HepG2 (cell line): ENCODE measurements around the gene COPB2. TPM values are rescaled to one million over a fixed set of nuclear protein-coding genes. Genes with fewer than 3 reads are reported as not detected.

Source experiments
- ADNP ChIP-seq: sonication (generic); formaldehyde crosslinking; IDR thresholded peaks from 2 replicates; pipeline ENCODE4 v1.4.0; 2020; ENCODE audit warnings: missing genetic modification reagents
- BRCA1 ChIP-seq: sonication (generic); formaldehyde crosslinking; IDR thresholded peaks from 2 replicates; pipeline ENCODE4 v1.4.0; 2020; ENCODE audit warnings: missing genetic modification reagents
- EZH2 ChIP-seq: conservative IDR thresholded peaks from 2 replicates; pipeline ENCODE4 v1.6.1; 2012; ENCODE audit warnings: mild to moderate bottlenecking, low read depth, low read length, moderate library complexity
- GABPA ChIP-seq, 2 experiments: IDR thresholded peaks; 2 replicates each; pipeline ENCODE4 v1.6.1; 2011 to 2016; ENCODE audit warnings: low read depth in 2 of 2, low read length in 1 of 2, missing biosample characterization in 1 of 2, missing genetic modification characterization in 1 of 2
- HDAC2 ChIP-seq: sonication (generic); formaldehyde crosslinking; IDR thresholded peaks from 2 replicates; pipeline ENCODE4 v1.4.0; 2020; ENCODE audit warnings: missing genetic modification reagents
- HMG20A ChIP-seq: IDR thresholded peaks from 2 replicates; pipeline ENCODE4 v1.6.1; 2016; ENCODE audit warnings: borderline replicate concordance
- KLF13 ChIP-seq: sonication (generic); formaldehyde crosslinking; IDR thresholded peaks from 2 replicates; pipeline ENCODE4 v1.4.0; 2020; ENCODE audit warnings: mild to moderate bottlenecking, missing genetic modification reagents
- MEF2D ChIP-seq: sonication (generic); formaldehyde crosslinking; IDR thresholded peaks from 2 replicates; pipeline ENCODE4 v1.5.1; 2020; ENCODE audit warnings: mild to moderate bottlenecking, missing genetic modification reagents
- MTA1 ChIP-seq: sonication (generic); formaldehyde crosslinking; IDR thresholded peaks from 2 replicates; pipeline ENCODE4 v1.4.0; 2020; ENCODE audit warnings: missing genetic modification reagents, mild to moderate bottlenecking, borderline replicate concordance
- NCOA5 ChIP-seq: sonication (generic); formaldehyde crosslinking; IDR thresholded peaks from 2 replicates; pipeline ENCODE4 v1.4.0; 2020; ENCODE audit warnings: missing genetic modification reagents
- NPAS2 ChIP-seq: sonication (generic); formaldehyde crosslinking; IDR thresholded peaks from 2 replicates; pipeline ENCODE4 v1.8.0; 2022; ENCODE audit warnings: mild to moderate bottlenecking, missing genetic modification reagents, borderline replicate concordance
- PCBP2 ChIP-seq: fragments of 200-400 bp; formaldehyde crosslinking; optimal IDR thresholded peaks from 2 replicates; pipeline ENCODE3; 2018; ENCODE audit warnings: low read length, low read depth; ENCODE audit not compliant: poor library complexity, severe bottlenecking
- POLR2AphosphoS5 ChIP-seq: IDR thresholded peaks from 2 replicates; pipeline ENCODE4 v1.6.1; 2012; ENCODE audit warnings: low read depth, low read length
- PPARG ChIP-seq: conservative IDR thresholded peaks from 2 replicates; pipeline ENCODE4 v1.6.1; 2016; ENCODE audit warnings: missing biosample characterization, missing genetic modification reagents
- PRPF4 ChIP-seq: fragments of 200-400 bp; formaldehyde crosslinking; IDR thresholded peaks from 2 replicates; pipeline ENCODE4 v1.6.1; 2016; ENCODE audit warnings: low read length, low read depth; ENCODE audit not compliant: poor library complexity, severe bottlenecking
- SIX4 ChIP-seq: sonication (generic); formaldehyde crosslinking; IDR thresholded peaks from 2 replicates; pipeline ENCODE4 v1.4.0; 2020; ENCODE audit warnings: missing genetic modification reagents
- U2AF2 ChIP-seq: fragments of 200-400 bp; formaldehyde crosslinking; IDR thresholded peaks from 2 replicates; pipeline ENCODE4 v1.6.1; 2017; ENCODE audit warnings: low read depth, mild to moderate bottlenecking, low read length
- ZBTB8A ChIP-seq: sonication (generic); formaldehyde crosslinking; IDR thresholded peaks from 2 replicates; pipeline ENCODE4 v1.4.0; 2020; ENCODE audit warnings: mild to moderate bottlenecking, low read depth, missing genetic modification reagents, borderline replicate concordance
- ZNF354B ChIP-seq: sonication (generic); formaldehyde crosslinking; IDR thresholded peaks from 2 replicates; pipeline ENCODE4 v1.8.0; 2022; ENCODE audit warnings: mild to moderate bottlenecking, missing genetic modification reagents
- ZNF598 ChIP-seq: sonication (generic); formaldehyde crosslinking; IDR thresholded peaks from 2 replicates; pipeline ENCODE4 v1.5.1; 2020; ENCODE audit warnings: mild to moderate bottlenecking, missing genetic modification reagents, borderline replicate concordance
- ZNF605 ChIP-seq: sonication (generic); formaldehyde crosslinking; IDR thresholded peaks from 2 replicates; pipeline ENCODE4 v1.8.0; 2022; ENCODE audit warnings: mild to moderate bottlenecking, missing genetic modification reagents
- ZNF619 ChIP-seq: sonication (generic); formaldehyde crosslinking; IDR thresholded peaks from 2 replicates; pipeline ENCODE4 v1.4.0; 2020; ENCODE audit warnings: mild to moderate bottlenecking, missing genetic modification reagents
- ZNF713 ChIP-seq: sonication (generic); formaldehyde crosslinking; IDR thresholded peaks from 2 replicates; pipeline ENCODE4 v1.4.0; 2020; ENCODE audit warnings: mild to moderate bottlenecking, missing genetic modification reagents
- ZSCAN30 ChIP-seq: sonication (generic); formaldehyde crosslinking; IDR thresholded peaks from 2 replicates; pipeline ENCODE4 v1.5.0; 2020; ENCODE audit warnings: mild to moderate bottlenecking, missing genetic modification reagents
- ZSCAN9 ChIP-seq: IDR thresholded peaks from 2 replicates; pipeline ENCODE4 v1.6.1; 2016; ENCODE audit warnings: borderline replicate concordance
- polyA plus RNA-seq, 8 experiments: library from polyadenylated mRNA; depleted of rRNA in 3 of 8; stranded (reverse) in 7 of 8; unstranded in 1 of 8; fragments of >200 nt; fragmentation: Illumina TruSeq in 4 of 8; extraction: Trizol in 4 of 8; gene quantifications; 2 replicates each; pipeline versions ENCODE4 v1.2.1 to v1.2.3, GENCODE V29; 2011 to 2016; ENCODE audit warnings: low read depth in 4 of 8, missing spikeins in 1 of 8, mixed read lengths in 1 of 8; ENCODE audit not compliant: insufficient read depth in 1 of 8
- total RNA-seq, 5 experiments: library from RNA; depleted of rRNA; stranded (reverse); fragments of >200 nt; fragmentation: Illumina TruSeq; extraction: Trizol; gene quantifications; 2 replicates each; pipeline ENCODE4 v1.2.3, GENCODE V29; 2016; ENCODE audit warnings: low read depth in 1 of 5
- TF ChIP-seq, protein P1 (sequence below): sonication (generic); formaldehyde crosslinking; IDR thresholded peaks from 2 replicates; pipeline ENCODE4 v1.8.1; 2023; ENCODE audit warnings: mild to moderate bottlenecking, missing genetic modification reagents
- TF ChIP-seq, protein P2 (sequence below), 2 experiments: sonication (generic) in 1 of 2; formaldehyde crosslinking in 1 of 2; IDR thresholded peaks; 2 replicates each; pipeline versions ENCODE4 v1.4.0 to v1.6.1; 2018 to 2020; ENCODE audit warnings: missing genetic modification reagents in 2 of 2, borderline replicate concordance in 1 of 2, low read depth in 1 of 2, mild to moderate bottlenecking in 1 of 2, missing biosample characterization in 1 of 2
- TF ChIP-seq, protein P3 (sequence below): sonication (generic); formaldehyde crosslinking; conservative IDR thresholded peaks from 2 replicates; pipeline ENCODE4 v1.4.0; 2020; ENCODE audit warnings: missing genetic modification reagents

The COPB2 gene
- total and polyA plus RNA-seq, 2 of the 13 experiments (the other 11 are each of a cell fraction or from before 2014, with no cell fraction given), result 83.3 to 217 TPM

DNA sequence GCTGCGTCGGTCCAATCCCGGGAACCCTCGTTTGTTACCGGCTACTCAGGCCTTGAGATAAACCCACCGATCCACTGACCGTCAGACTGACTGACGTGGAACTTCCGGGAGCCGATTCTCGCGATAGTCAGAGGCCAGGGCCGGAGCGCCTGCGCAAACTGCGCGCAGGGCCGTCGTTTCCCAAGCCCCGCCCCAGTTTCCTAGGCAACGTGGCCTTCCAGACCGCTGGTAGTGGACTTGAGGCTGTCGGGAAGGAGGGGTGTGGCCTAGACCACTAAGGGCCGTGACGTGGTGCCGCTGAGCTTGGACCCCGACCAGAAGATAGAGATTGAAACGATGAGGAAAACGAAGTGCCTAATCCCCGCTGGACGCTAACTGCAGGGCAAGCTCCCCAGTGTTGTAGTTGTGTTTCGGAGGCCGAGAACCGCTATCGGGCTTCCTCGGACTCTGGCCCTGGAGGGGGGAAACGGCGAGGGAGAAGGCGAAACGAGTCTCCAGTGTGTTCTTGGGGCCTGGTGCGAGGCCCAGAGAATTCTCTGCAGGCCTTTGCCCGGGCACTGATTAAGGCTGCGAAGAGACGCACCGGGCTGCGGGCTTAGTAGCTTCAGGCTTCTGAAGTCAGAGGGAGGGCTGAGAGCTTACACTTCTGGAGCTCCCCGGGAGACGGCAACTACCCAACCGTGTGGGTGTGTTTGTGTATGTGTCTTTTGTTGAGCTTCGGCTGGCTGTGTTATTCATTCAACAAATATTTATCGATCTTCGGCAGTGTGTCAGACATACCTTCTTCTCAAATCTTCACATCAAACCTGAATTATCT is at the start of gene COPB2 (continued):
- TF ChIP-seq, protein P1, sequence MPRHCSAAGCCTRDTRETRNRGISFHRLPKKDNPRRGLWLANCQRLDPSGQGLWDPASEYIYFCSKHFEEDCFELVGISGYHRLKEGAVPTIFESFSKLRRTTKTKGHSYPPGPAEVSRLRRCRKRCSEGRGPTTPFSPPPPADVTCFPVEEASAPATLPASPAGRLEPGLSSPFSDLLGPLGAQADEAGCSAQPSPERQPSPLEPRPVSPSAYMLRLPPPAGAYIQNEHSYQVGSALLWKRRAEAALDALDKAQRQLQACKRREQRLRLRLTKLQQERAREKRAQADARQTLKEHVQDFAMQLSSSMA, result peak; percentile 76; the same call in 1 of the 2 replicates
- no peak for TF ChIP-seq NPAS2 (CRISPR knock-in tag)
- no peak for TF ChIP-seq SIX4 (CRISPR knock-in tag)
- TF ChIP-seq ZNF619 (CRISPR knock-in tag), result peak; percentile 77; the same call in 1 of the 2 replicates
- TF ChIP-seq, protein P2, sequence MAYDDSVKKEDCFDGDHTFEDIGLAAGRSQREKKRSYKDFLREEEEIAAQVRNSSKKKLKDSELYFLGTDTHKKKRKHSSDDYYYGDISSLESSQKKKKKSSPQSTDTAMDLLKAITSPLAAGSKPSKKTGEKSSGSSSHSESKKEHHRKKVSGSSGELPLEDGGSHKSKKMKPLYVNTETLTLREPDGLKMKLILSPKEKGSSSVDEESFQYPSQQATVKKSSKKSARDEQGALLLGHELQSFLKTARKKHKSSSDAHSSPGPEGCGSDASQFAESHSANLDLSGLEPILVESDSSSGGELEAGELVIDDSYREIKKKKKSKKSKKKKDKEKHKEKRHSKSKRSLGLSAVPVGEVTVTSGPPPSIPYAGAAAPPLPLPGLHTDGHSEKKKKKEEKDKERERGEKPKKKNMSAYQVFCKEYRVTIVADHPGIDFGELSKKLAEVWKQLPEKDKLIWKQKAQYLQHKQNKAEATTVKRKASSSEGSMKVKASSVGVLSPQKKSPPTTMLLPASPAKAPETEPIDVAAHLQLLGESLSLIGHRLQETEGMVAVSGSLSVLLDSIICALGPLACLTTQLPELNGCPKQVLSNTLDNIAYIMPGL (CRISPR knock-in tag; IDR thresholded peaks at IDR 0.05; ENCODE audit: borderline replicate concordance in 1 of 2, low read depth in 1 of 2), result peak; percentile 54 to 66; a peak in 3 of 4 replicates
- TF ChIP-seq PPARG (CRISPR knock-in tag), result no peak
- TF ChIP-seq MEF2D (CRISPR knock-in tag), result peak; percentile 71
- TF ChIP-seq HMG20A (CRISPR knock-in tag), result no peak
- peak; percentile 39; the same call in 1 of the 2 replicates for TF ChIP-seq GABPA (IDR thresholded peaks at IDR 0.05; ENCODE audit: low read depth, low read length)
- peak; percentile 90 for TF ChIP-seq GABPA (CRISPR knock-in tag; IDR thresholded peaks at IDR 0.05; ENCODE audit: low read depth)
- no peak for TF ChIP-seq KLF13 (CRISPR knock-in tag)
- TF ChIP-seq ZBTB8A (CRISPR knock-in tag), result no peak
- TF ChIP-seq ADNP (CRISPR knock-in tag), result no peak
- peak; percentile 92 for TF ChIP-seq POLR2AphosphoS5
- TF ChIP-seq ZSCAN30 (CRISPR knock-in tag), result no peak
- TF ChIP-seq U2AF2, result 0 out of 2 replicates have a peak, but pooled peaks have one; percentile 66
- peak; percentile 81; the same call in 1 of the 2 replicates for TF ChIP-seq ZSCAN9 (CRISPR knock-in tag)
- TF ChIP-seq NCOA5, result no peak
- TF ChIP-seq EZH2, result no peak
- no peak for TF ChIP-seq PCBP2
- no peak; the same call in 1 of the 2 replicates for TF ChIP-seq ZNF605
- 0 out of 2 replicates have a peak, but pooled peaks have one; percentile 69 for TF ChIP-seq ZNF598 (CRISPR knock-in tag)
- TF ChIP-seq ZNF713, result no peak
- 0 out of 2 replicates have a peak, but pooled peaks have one; percentile 4 for TF ChIP-seq MTA1 (CRISPR knock-in tag)
- 0 out of 2 replicates have a peak, but pooled peaks have one; percentile 6 for TF ChIP-seq HDAC2 (CRISPR knock-in tag)
- no peak for TF ChIP-seq BRCA1 (CRISPR knock-in tag)
- TF ChIP-seq, protein P3, sequence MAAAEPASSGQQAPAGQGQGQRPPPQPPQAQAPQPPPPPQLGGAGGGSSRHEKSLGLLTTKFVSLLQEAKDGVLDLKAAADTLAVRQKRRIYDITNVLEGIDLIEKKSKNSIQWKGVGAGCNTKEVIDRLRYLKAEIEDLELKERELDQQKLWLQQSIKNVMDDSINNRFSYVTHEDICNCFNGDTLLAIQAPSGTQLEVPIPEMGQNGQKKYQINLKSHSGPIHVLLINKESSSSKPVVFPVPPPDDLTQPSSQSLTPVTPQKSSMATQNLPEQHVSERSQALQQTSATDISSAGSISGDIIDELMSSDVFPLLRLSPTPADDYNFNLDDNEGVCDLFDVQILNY (CRISPR knock-in tag), result no peak
- TF ChIP-seq ZNF354B (CRISPR knock-in tag), result no peak
- TF ChIP-seq PRPF4, result no peak
